Fibroblast of lung (primary cell): ENCODE measurements around the gene ITGA7. TPM values are rescaled to one million over a fixed set of nuclear protein-coding genes. Genes with fewer than 3 reads are reported as not detected.
"Not testable (repeated sequence)": the region's sequence is repeated elsewhere in the genome, so short reads cannot be mapped to it uniquely, and the experiment has no call there.

Source experiments
- DNase-seq, 2 donors: peaks; one replicate each; pipeline versions ENCODE4 v3.0.0 to v3.0.0-alpha.2; 2010; ENCODE audit warnings: low read depth in 2 of 2
- H2AFZ ChIP-seq: 2 replicates; pipeline ENCODE4 v1.5.1; 2012; ENCODE audit warnings: low read length, control low read depth, inconsistent platforms
- H3K27ac ChIP-seq: 2 replicates; pipeline ENCODE4 v1.5.1; 2011; ENCODE audit warnings: low read length, control low read depth; ENCODE audit not compliant: insufficient read depth
- H3K27me3 ChIP-seq: 2 replicates; pipeline ENCODE4 v1.5.1; 2011; ENCODE audit warnings: mild to moderate bottlenecking, low read length; ENCODE audit not compliant: control insufficient read depth, insufficient read depth
- H3K36me3 ChIP-seq: 2 replicates; pipeline ENCODE4 v1.5.1; 2011; ENCODE audit warnings: low read length; ENCODE audit not compliant: control insufficient read depth, insufficient read depth
- H3K4me1 ChIP-seq: 2 replicates; pipeline ENCODE4 v1.5.1; 2011; ENCODE audit warnings: low read length; ENCODE audit not compliant: control insufficient read depth, insufficient read depth; ENCODE audit errors: extremely low read depth
- H3K4me2 ChIP-seq: 2 replicates; pipeline ENCODE4 v1.5.1; 2011; ENCODE audit warnings: low read length, control low read depth; ENCODE audit not compliant: insufficient read depth; ENCODE audit errors: extremely low read depth
- H3K4me3 ChIP-seq, 4 experiments: fragments of 200-600 bp in 1 of 4; sonication (generic) in 1 of 4; replicated peaks in 1 of 4; 2 replicates each; pipeline ENCODE4 v1.5.1; 2011 to 2016; ENCODE audit warnings: low read length in 4 of 4, low read depth in 3 of 4, mild to moderate bottlenecking in 3 of 4, control low read depth in 2 of 4, inconsistent platforms in 1 of 4, mixed read lengths in 1 of 4; ENCODE audit not compliant: insufficient read depth in 1 of 4; ENCODE audit errors: control extremely low read depth in 1 of 4
- H3K79me2 ChIP-seq: 2 replicates; pipeline ENCODE4 v1.5.1; 2012; ENCODE audit warnings: mild to moderate bottlenecking, low read length, inconsistent platforms; ENCODE audit not compliant: control insufficient read depth, insufficient read depth
- H3K9ac ChIP-seq: 2 replicates; pipeline ENCODE4 v1.5.1; 2011; ENCODE audit warnings: mild to moderate bottlenecking, low read length, control low read depth; ENCODE audit not compliant: insufficient read depth
- H3K9me3 ChIP-seq: 2 replicates; pipeline ENCODE4 v1.5.1; 2012; ENCODE audit warnings: low read depth, low read length; ENCODE audit not compliant: control insufficient read depth, insufficient read depth
- H4K20me1 ChIP-seq: 2 replicates; pipeline ENCODE4 v1.5.1; 2011; ENCODE audit warnings: low read length; ENCODE audit not compliant: control insufficient read depth, insufficient read depth; ENCODE audit errors: extremely low read depth
- CTCF ChIP-seq, 2 donors: IDR thresholded peaks in 1 of 2; conservative IDR thresholded peaks in 1 of 2; 1 replicate in 1 of 2; 2 replicates in 1 of 2; pipeline ENCODE4 v1.5.1; 2011 to 2012; ENCODE audit warnings: low read length in 2 of 2, control low read depth in 1 of 2, inconsistent platforms in 1 of 2, low read depth in 1 of 2, mild to moderate bottlenecking in 1 of 2
- EZH2 ChIP-seq: IDR thresholded peaks from 2 replicates; pipeline ENCODE4 v1.5.1; 2012; ENCODE audit warnings: low read length, control low read depth, mild to moderate bottlenecking; ENCODE audit errors: missing control alignments
- polyA plus RNA-seq, 2 donors: library from polyadenylated mRNA; depleted of rRNA in 1 of 2; stranded (reverse) in 1 of 2; unstranded in 1 of 2; fragments of >200 nt; gene quantifications; 2 replicates each; pipeline ENCODE4 v1.2.1, GENCODE V29; 2011 to 2012; ENCODE audit warnings: missing spikeins in 1 of 2
- total RNA-seq: library from RNA; depleted of rRNA; stranded (reverse); fragments of >200 nt; gene quantifications from 2 replicates; pipeline ENCODE4 v1.2.1, GENCODE V29; 2014

Gene ITGA7
- total and polyA plus RNA-seq, 2 donors (not counting 1 experiment from before 2014, with no cell fraction given): 42.7 to 130 TPM

GRCh38 chr12:55653031-55653430 is 54.7 kb downstream of the ITGA7 start:
- no peaks in the 10 kb centered on the region for H3K9me3 ChIP-seq
- H3K27ac ChIP-seq: no peak overlapping the region
- no peaks in the 10 kb centered on the region for H4K20me1 ChIP-seq
- H3K4me3 ChIP-seq: no peak overlapping the region
- H3K79me2 ChIP-seq: no peaks in the 10 kb centered on the region
- H3K27me3 ChIP-seq: no peaks in the 10 kb centered on the region
- no peak overlapping the region for H2AFZ ChIP-seq
- DNase-seq: no peak
- H3K4me2 ChIP-seq: no peak overlapping the region
- no peaks in the 10 kb centered on the region for H3K4me1 ChIP-seq
- no peak for TF ChIP-seq EZH2
- no peak for TF ChIP-seq CTCF (conservative IDR thresholded peaks at IDR 0.05 in 1 of 2, IDR thresholded peaks at IDR 0.05 in 1 of 2; ENCODE audit: low read depth in 1 of 2, low read length in 2 of 2)
- H3K36me3 ChIP-seq: no peaks in the 10 kb centered on the region
- H3K9ac ChIP-seq: no peak overlapping the region

DNA sequence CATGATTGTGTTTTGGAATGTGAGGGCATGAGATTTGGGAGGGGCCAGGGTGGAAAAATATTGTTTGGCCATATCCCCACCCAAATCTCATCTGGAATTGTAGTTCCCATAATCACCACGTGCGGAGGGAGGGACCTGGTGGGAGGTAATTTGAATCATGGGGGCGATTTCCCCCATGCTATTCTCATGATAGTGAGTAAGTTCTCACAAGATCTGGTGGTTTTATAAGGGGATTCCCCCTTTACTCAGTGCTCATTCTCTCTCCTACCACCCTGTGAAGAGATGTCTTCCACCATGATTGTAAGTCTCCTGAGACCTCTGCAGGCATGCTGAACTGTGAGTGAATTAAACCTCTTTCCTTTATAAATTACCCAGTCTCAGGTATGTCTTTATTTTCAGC is 55.4 kb downstream of the ITGA7 start:
- no peak overlapping the region for H3K4me2 ChIP-seq
- TF ChIP-seq EZH2 (no peak), CTCF (conservative IDR thresholded peaks at IDR 0.05 in 1 of 2, IDR thresholded peaks at IDR 0.05 in 1 of 2; ENCODE audit: low read depth in 1 of 2, low read length in 2 of 2) (no peak)
- H2AFZ ChIP-seq: no peak overlapping the region
- H3K79me2 ChIP-seq: no peaks in the 10 kb centered on the region
- H3K36me3 ChIP-seq: no peaks in the 10 kb centered on the region
- no peaks in the 10 kb centered on the region for H3K27me3 ChIP-seq
- DNase-seq: no peak
- H3K9me3 ChIP-seq: no peaks in the 10 kb centered on the region
- no peak overlapping the region for H3K27ac ChIP-seq
- no peaks in the 10 kb centered on the region for H4K20me1 ChIP-seq
- no peaks in the 10 kb centered on the region for H3K4me1 ChIP-seq
- H3K4me3 ChIP-seq: no peak overlapping the region
- no peak overlapping the region for H3K9ac ChIP-seq

- Histone ChIP-seq H3K4me1 (no peaks in the 10 kb centered on the region), H2AFZ (no peak overlapping the region), H3K9ac (no peak overlapping the region), H3K4me2 (no peak overlapping the region), H3K27ac (no peak overlapping the region), H3K79me2 (no peaks in the 10 kb centered on the region), H3K27me3 (no peaks in the 10 kb centered on the region), H4K20me1 (no peaks in the 10 kb centered on the region), H3K4me3 (no peak overlapping the region), H3K36me3 (no peaks in the 10 kb centered on the region), H3K9me3 (no peaks in the 10 kb centered on the region)
- no peak for TF ChIP-seq EZH2
- no peak for TF ChIP-seq CTCF (conservative IDR thresholded peaks at IDR 0.05 in 1 of 2, IDR thresholded peaks at IDR 0.05 in 1 of 2; ENCODE audit: low read depth in 1 of 2, low read length in 2 of 2)
- no peak for DNase-seq
Measured at GRCh38 chr12:55651299-55651683, 56.4 kb downstream of the ITGA7 start.

- H3K27me3 ChIP-seq, DNase-seq, H3K4me3 ChIP-seq: not testable (repeated sequence)
Measured at GRCh38 chr12:55650620-55651298, 56.9 kb downstream of the ITGA7 start.

More at GRCh38 chr12:55650620-55651298, 56.9 kb downstream of the ITGA7 start:
- not testable (repeated sequence) for H3K79me2 ChIP-seq, H3K36me3 ChIP-seq, H3K4me2 ChIP-seq, H2AFZ ChIP-seq, H4K20me1 ChIP-seq, H3K9me3 ChIP-seq, H3K27ac ChIP-seq, H3K9ac ChIP-seq, H3K4me1 ChIP-seq
